GM21825 (cell line): ENCODE data around the gene ARSI.

ENCODE experiments used
- ATAC-seq: cut with Tn5 transposase; IDR thresholded peaks from one replicate; pipeline ENCODE4 v1.9.1; 2021; ENCODE audit warnings: mild to moderate bottlenecking, moderate library complexity; ENCODE audit not compliant: unreplicated experiment

ARSI gene

GRCh38 chr5:150327139-150327538 is 24.4 kb upstream of the ARSI start:
- ATAC-seq, result no peak

GRCh38 chr5:150326707-150327106 is 24.0 kb upstream of the ARSI start:
- ATAC-seq, result no peak

GRCh38 chr5:150325426-150325825 is 22.7 kb upstream of the ARSI start:
- ATAC-seq, result no peak

- no peak for ATAC-seq
Observed at GRCh38 chr5:150323819-150324218, 21.1 kb upstream of the ARSI start.

GRCh38 chr5:150323092-150323491 is 20.4 kb upstream of the ARSI start:
- no peak for ATAC-seq

- no peak for ATAC-seq
Observed at GRCh38 chr5:150322202-150322601, 19.5 kb upstream of the ARSI start.

GRCh38 chr5:150321784-150322183 is 19.1 kb upstream of the ARSI start:
- ATAC-seq, result no peak

GRCh38 chr5:150321211-150321610 is 18.5 kb upstream of the ARSI start:
- no peak for ATAC-seq

GRCh38 chr5:150320044-150320613 is 17.4 kb upstream of the ARSI start:
- no peak for ATAC-seq

- ATAC-seq, result no peak
Observed at GRCh38 chr5:150319484-150319790, 16.7 kb upstream of the ARSI start.

GRCh38 chr5:150318613-150319483 is 16.1 kb upstream of the ARSI start:
- no peak for ATAC-seq

- ATAC-seq, result no peak
Observed at GRCh38 chr5:150317048-150318003, 14.6 kb upstream of the ARSI start.

- ATAC-seq, result no peak
Observed at GRCh38 chr5:150316320-150316719, 13.6 kb upstream of the ARSI start.

- no peak for ATAC-seq
Observed at GRCh38 chr5:150315245-150315644, 12.5 kb upstream of the ARSI start.

- ATAC-seq, result no peak
Observed at GRCh38 chr5:150313921-150314716, 11.4 kb upstream of the ARSI start.

- no peak for ATAC-seq
Observed at GRCh38 chr5:150313501-150313900, 10.8 kb upstream of the ARSI start.

GRCh38 chr5:150312518-150312917 is 9.8 kb upstream of the ARSI start:
- ATAC-seq, result no peak

- ATAC-seq, result no peak
Observed at GRCh38 chr5:150311015-150311692, 8.4 kb upstream of the ARSI start.

- ATAC-seq, result no peak
Observed at GRCh38 chr5:150310246-150310645, 7.5 kb upstream of the ARSI start.

GRCh38 chr5:150309886-150310239 is 7.2 kb upstream of the ARSI start:
- no peak for ATAC-seq
